ENCODE results near the gene NEK1.

NEK1 gene

DNA sequence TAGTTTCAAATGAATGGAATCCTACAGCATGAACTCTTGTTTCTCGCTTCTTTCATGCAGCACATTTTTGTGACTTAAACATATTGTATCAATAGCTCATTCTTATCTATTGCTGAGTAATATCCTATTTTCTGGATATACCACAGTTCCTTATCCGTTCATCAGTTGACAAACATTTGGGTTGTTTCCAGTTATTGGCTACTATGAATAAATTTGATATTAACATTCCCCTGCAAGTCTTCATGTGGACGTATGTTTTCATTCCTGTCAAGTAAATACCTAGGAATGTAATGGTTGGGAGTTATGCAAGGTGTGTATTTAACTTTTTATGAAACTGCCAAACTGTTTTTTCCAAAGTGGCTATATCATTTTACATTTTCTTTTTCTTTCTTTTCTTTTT is 227.6 kb downstream of the NEK1 start:
- DNase-seq (ENCODE audit: low spot score) = no peak
- TF ChIP-seq, protein P1, sequence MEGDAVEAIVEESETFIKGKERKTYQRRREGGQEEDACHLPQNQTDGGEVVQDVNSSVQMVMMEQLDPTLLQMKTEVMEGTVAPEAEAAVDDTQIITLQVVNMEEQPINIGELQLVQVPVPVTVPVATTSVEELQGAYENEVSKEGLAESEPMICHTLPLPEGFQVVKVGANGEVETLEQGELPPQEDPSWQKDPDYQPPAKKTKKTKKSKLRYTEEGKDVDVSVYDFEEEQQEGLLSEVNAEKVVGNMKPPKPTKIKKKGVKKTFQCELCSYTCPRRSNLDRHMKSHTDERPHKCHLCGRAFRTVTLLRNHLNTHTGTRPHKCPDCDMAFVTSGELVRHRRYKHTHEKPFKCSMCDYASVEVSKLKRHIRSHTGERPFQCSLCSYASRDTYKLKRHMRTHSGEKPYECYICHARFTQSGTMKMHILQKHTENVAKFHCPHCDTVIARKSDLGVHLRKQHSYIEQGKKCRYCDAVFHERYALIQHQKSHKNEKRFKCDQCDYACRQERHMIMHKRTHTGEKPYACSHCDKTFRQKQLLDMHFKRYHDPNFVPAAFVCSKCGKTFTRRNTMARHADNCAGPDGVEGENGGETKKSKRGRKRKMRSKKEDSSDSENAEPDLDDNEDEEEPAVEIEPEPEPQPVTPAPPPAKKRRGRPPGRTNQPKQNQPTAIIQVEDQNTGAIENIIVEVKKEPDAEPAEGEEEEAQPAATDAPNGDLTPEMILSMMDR (IDR thresholded peaks at IDR 0.05; ENCODE audit: borderline replicate concordance, control extremely low read depth, extremely low read depth, insufficient read depth, missing control alignments) = no peak
- in situ Hi-C loops (cut with MboI; ENCODE audit: low sequenced_read_pairs, unreplicated experiment) = no loop called here

DNA sequence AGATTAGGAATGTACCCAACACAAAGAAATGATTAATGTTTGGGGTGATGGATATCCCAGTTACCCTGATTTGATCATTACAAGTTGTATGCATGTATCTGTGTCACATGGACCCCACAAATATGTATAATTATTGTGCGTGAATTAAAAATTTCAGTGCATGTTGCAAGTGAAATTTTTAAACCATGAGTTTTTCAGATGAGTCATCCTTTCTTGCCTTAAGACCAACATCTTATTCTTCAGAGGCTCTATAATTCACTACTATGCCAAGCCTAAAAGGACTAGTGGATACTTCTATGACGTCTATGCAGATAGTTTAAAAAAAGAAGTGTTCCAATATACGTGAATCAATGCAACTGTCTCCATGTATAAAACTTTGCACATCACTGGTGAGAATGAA is 228.7 kb downstream of the NEK1 start:
- TF ChIP-seq, protein P1 (IDR thresholded peaks at IDR 0.05; ENCODE audit: borderline replicate concordance, control extremely low read depth, extremely low read depth, insufficient read depth, missing control alignments) = no peak
- in situ Hi-C loops (cut with MboI; ENCODE audit: low sequenced_read_pairs, unreplicated experiment) = no loop called here
- no peak for DNase-seq (ENCODE audit: low spot score)

DNA sequence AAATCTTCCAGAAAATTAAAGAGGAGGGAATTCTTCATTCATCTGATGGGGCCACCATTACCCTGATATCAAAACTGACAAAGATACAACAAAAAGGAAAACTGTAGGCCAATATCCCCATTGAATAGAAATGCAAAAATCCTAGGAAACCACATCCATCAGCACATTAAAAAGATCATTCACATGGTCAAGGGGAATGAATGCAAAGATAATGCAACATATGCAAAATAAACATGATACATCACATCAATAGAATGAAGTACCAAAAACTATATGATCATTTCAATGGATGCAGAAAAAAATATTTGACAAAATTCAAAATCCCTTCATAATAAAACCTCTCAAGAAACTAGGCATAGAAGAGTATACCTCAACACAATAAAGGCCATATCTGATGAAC is 232.7 kb downstream of the NEK1 start:
- TF ChIP-seq, protein P1 (IDR thresholded peaks at IDR 0.05; ENCODE audit: borderline replicate concordance, control extremely low read depth, extremely low read depth, insufficient read depth, missing control alignments) = no peak
- no peak for DNase-seq (ENCODE audit: low spot score)

DNA sequence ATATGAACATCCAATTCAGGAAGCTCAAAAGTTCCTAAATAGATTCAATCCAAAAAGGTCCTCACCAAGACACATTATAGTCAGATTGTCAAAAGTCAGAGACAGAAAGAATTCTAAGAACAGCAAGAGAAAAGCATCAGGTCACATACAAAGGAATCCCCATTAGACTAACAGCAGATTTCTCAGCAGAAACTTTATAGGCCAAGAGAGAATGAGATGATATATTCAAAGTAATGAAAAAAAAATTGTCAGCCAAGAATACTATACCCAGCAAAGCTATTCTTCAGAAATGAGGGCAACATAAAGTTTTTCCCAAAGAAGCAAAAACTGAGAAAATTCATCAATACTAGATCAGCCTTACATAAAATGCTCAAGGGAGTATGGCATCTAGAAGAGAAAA is 235.0 kb downstream of the NEK1 start:
- TF ChIP-seq, protein P1 (IDR thresholded peaks at IDR 0.05; ENCODE audit: borderline replicate concordance, control extremely low read depth, extremely low read depth, insufficient read depth, missing control alignments) = no peak
- DNase-seq (ENCODE audit: low spot score) = no peak
- in situ Hi-C loops (cut with MboI; ENCODE audit: low sequenced_read_pairs, unreplicated experiment) = no loop called here

More for the DNA sequence above, 232.7 kb downstream of the NEK1 start:
- in situ Hi-C loops (cut with MboI; ENCODE audit: low sequenced_read_pairs, unreplicated experiment) = no loop called here

DNA sequence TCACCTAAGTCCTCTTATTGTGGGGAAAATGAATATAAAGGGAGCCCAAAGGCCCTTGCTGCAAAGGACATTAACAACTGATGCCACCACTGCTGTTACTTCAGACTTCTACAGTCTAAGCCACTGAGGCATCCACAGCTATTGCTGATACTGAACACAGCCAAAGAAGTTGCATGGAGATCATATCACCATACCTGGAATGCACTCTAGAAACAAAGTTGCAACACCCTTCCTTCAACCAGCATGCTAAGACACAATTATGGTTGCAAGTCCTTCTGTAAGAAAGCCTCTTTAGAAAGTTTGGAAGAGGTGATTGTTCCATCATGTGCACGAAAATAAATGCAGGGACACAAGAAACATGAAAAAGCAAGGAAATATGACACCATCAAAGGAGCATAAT is 236.0 kb downstream of the NEK1 start:
- TF ChIP-seq, protein P1 (IDR thresholded peaks at IDR 0.05; ENCODE audit: borderline replicate concordance, control extremely low read depth, extremely low read depth, insufficient read depth, missing control alignments) = no peak
- no peak for DNase-seq (ENCODE audit: low spot score)
- in situ Hi-C loops (cut with MboI; ENCODE audit: low sequenced_read_pairs, unreplicated experiment) = no loop called here

DNA sequence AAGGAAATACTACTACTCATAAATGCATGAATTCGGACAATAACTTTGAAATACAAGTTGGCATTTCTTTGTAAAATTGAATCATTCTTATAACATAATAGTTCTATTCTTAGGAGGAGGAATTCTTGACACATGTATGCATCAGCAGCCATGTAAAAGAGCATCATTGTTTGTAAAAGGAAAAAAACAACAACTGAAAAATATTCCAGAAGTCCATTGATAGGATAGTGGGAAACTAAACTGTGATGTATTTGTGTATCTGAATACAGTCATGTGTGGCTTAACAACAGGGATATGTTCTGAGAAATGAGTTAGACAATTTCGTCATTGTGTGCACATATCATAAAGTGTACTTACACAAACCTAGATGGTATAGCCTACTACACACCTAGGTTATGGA is 239.6 kb downstream of the NEK1 start:
- no peak for DNase-seq (ENCODE audit: low spot score)
- TF ChIP-seq, protein P1 (IDR thresholded peaks at IDR 0.05; ENCODE audit: borderline replicate concordance, control extremely low read depth, extremely low read depth, insufficient read depth, missing control alignments) = no peak
- in situ Hi-C loops (cut with MboI; ENCODE audit: low sequenced_read_pairs, unreplicated experiment) = no loop called here

DNA sequence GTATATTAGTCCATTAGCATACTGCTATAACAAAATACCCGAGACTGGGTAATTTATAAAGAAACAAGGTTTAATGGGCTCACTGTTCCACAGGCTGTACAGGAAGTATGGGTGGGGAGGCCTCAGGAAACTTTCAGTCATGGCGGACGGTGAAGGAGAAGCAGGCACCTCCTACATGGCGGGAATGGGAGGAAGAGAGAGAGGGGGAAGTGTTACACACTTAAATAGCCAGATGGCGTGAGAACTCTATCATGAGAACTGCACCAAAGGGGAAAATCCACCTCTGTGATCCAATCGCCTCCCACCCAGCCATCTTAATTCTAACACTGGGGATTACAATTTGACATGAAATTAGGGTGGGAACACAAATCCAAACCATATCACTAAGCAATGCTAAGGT is 242.7 kb downstream of the NEK1 start:
- DNase-seq (ENCODE audit: low spot score) = no peak
- TF ChIP-seq, protein P1 (IDR thresholded peaks at IDR 0.05; ENCODE audit: borderline replicate concordance, control extremely low read depth, extremely low read depth, insufficient read depth, missing control alignments) = no peak
- in situ Hi-C loops (cut with MboI; ENCODE audit: low sequenced_read_pairs, unreplicated experiment) = no loop called here

Measured in GM13976 (cell line).